WI38 (cell line): ENCODE measurements around the gene ASPG.

Source experiments
- H3K4me3 ChIP-seq: 2 replicates; pipeline ENCODE4 v1.5.1; 2011; ENCODE audit warnings: low read depth, mild to moderate bottlenecking, control low read depth, low read length
- CTCF ChIP-seq: IDR thresholded peaks from 2 replicates; pipeline ENCODE4 v1.5.1; 2012; ENCODE audit warnings: low read depth, mild to moderate bottlenecking, control low read depth, low read length

ASPG gene

DNA sequence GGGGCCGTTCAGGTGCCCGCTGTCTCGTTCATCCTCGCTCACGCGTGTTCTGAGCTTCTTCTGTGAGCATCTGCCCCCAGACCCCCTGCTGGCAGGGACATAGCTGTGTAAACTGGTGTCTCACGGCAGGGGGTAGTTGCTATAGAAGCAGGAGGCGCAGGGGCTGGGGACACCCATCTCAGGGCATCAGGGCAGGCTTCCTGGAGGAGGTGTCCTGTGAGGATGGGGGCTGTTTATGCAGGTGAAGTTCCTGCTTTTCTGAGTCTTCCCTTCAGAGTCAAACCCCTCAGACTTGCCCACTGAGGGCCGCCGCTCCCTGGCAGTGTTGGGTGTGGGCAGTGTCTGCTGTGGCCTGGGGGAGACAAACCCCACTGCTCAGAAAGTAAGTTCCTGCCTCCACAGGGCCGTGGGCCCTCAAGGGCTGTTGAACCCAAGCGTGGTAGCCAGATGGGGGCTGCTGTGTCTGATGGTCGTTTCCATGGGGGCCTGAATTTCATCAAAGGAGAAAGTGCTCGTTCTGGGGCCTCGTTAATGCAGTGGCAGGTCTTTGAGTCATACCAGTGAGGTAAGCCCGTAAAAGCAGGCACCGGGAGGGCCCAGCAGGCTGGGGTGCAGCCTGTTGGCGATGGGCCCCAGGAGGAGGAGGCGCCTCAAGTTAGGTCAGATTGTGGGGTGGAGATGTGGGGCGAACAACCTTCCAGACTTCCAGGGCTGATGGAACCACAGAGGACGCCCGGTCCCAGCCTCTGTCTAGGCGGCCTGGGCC, 76.3 kb downstream of the ASPG start:
- H3K4me3 ChIP-seq, result no peak overlapping the region
- TF ChIP-seq CTCF, result no peak

- no peak overlapping the region for H3K4me3 ChIP-seq
- no peak for TF ChIP-seq CTCF
Observed at GRCh38 chr14:104162495-104162894, 77.0 kb downstream of the ASPG start.

- TF ChIP-seq CTCF, result no peak
- no peak overlapping the region for H3K4me3 ChIP-seq
Observed at GRCh38 chr14:104163541-104163940, 78.0 kb downstream of the ASPG start.

DNA sequence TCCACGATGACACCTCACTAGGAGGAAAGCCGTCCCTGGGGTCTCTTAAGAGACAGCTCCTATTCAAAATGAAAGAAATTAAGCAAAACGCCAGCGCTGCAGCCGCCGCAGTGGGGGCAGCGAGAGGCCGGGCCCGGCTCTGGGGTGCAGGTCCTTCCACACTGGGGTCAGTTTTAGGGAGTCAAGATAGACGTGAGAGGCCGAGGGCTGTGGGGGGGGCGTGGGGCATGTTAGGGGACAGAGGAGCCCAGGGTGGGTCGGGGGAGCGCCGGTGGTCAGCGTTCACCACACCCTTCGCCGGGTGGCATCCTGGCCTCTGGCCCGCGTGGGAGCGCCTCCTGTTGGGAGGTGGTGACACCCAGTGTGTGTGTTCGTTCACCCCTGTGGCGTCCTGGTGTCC, 78.5 kb downstream of the ASPG start:
- no peak overlapping the region for H3K4me3 ChIP-seq
- no peak for TF ChIP-seq CTCF

GRCh38 chr14:104164512-104164911, 79.0 kb downstream of the ASPG start:
- no peak for TF ChIP-seq CTCF
- H3K4me3 ChIP-seq, result no peak overlapping the region
